SKM-1 treated with dmso at 0.1 percent for 144 hours (cell line): ENCODE results near the gene BMP10.

ENCODE experiments used
- DNase-seq: peaks from one replicate; lab custom pipeline; 2025; ENCODE audit not compliant: unreplicated experiment; lab: John Stamatoyannopoulos, UW

The BMP10 gene, protein sequence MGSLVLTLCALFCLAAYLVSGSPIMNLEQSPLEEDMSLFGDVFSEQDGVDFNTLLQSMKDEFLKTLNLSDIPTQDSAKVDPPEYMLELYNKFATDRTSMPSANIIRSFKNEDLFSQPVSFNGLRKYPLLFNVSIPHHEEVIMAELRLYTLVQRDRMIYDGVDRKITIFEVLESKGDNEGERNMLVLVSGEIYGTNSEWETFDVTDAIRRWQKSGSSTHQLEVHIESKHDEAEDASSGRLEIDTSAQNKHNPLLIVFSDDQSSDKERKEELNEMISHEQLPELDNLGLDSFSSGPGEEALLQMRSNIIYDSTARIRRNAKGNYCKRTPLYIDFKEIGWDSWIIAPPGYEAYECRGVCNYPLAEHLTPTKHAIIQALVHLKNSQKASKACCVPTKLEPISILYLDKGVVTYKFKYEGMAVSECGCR

DNA sequence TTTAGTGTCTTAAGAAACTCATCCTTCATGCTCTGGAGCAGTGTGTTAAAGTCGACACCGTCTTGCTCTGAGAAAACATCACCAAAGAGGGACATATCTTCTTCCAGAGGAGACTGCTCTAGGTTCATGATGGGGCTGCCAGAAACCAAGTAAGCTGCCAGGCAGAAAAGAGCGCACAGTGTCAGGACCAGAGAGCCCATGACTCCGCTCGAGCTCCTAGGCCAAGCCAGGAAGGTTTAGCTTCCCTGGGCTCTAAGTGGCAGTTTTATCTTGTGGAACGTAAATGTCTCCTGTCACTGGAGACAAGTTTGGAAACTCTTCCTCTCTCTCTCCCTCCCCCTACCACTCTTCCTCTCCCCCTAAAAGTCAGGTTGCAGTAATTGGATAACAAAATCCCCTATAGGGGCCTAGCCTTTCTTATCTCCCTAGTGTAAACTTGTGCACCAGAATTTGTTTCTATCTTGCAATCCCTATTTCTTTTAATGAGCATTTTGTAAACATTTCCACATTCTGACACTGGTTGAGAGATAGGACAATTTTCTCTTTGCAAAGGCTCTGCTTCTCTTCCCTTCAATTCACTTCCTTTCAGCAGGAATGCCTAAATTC lies at the start of gene BMP10:
TSS of gene BMP10 (minus strand) at position 239 of the 606 bp plus-strand sequence. CDS start at position 200, 39 bp downstream.
- no peak for DNase-seq

DNA sequence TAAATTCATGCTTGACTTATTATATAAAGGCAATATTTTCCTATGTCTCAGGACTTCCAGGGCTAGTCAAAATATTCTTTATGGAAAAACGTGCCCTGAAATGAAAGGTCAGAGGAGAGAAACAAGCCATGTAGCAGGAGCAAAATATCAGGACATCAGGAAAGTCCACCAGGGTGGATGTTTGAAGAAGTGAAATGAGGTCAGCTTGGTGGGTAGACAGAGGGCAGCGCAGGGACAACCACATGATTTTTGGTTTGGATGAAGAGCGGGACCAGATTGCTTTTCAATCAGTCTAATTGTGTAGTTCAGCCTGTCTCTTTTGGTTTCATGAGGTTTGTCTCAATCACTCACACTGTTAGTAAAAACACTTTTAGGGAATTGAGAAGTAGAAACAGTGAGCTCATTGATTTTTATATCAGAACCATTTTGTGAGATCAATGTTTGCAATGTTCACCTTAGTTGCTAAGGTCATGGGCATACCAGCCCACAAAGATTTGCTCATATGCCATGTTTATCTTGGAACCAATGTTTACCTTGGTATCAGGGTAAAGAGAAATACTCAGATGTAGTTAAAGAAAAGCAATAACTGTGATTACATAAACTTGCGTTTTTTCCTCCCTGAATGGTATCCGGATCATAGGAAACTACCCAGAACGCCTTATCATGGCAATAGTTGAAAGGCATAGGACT lies 49.4 kb upstream of the BMP10 start:
- DNase-seq: no peak

DNA sequence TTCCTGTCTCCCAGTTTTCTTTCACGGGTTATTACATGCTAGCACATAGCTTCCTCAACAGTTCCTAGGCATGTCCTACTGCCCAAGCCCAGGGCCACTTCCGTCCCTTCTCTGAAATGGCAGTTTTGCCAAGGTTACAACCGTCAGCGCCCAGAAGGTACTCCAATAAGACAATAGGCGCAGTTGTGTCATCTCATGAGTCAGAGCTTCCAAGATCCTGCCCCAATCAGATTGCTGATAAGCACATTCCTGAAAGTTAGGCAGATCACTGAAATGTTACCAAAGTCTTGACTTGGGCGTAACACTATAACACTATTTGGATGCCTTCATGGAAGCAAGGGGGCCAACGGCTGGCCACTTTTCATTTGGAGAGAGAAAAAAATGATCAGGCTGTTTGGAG lies 47.3 kb upstream of the BMP10 start:
- DNase-seq: no peak

DNA sequence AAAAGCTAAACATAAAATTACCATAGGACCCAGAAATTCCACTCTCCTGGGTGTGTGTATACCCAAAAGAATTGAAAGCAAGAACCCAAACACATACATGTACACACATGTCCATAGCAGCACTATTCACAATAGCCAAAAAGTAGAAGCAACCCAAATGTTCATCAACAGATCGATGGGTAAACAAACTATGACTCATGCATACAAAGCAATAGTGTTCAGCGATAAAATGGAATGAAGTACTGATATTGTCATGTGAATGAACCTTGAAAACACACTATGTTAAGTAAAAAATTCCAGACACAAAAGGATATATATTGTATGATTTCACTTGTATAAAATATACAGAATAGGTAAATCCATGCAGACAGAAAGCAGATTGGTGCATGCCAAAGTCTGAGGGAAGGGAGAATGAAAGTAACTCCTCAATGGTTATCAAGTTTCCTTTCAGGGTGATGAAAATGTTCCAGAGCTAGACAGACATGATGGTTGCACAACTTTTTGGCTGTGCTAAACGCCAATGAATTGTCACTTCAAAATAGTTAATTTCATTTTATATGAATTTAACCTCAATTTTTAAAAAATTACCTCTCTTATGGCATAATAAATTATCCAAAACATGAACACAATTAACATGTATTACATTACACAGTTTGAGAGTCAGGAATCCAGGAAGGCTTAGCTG lies 46.0 kb upstream of the BMP10 start:
- DNase-seq: no peak

DNA sequence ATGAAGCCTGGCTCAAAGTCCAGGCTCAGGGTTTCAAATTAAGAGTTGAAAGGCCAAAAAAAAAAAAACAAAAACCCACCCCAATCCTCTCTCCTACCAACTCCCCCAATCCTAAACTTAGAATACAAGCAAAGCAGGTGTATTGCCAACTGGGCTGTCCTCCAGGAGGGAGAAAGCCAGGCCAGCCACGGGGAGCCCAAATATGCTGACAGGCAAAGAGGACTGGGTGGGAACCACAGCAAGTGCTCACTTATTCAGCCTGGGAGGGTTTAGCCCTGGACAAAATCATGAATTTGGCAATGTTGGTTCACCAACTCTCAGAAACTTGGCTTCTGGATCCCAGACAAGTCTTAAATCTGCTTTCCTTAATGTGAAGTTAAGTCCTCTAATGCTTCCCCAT lies 45.0 kb upstream of the BMP10 start:
- no peak for DNase-seq

DNA sequence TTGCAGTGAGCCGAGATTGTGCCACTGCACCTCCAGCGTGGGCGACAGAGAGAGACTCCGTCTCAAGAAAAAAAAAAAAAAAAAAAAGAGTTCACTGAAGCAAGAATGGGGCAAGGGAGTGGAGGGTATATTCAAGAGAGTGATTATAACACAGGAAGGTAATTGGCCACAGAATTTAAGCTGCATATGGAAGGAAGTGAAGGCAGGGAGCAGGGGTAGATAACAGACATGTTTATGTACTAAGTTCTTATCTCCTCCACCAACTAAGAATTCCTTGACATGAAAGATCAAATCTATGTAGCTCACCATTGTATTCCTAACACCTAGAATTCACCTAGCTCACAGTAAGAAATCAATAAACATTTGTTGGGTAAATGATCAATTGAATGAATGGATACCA lies 44.2 kb upstream of the BMP10 start:
- no peak for DNase-seq

DNA sequence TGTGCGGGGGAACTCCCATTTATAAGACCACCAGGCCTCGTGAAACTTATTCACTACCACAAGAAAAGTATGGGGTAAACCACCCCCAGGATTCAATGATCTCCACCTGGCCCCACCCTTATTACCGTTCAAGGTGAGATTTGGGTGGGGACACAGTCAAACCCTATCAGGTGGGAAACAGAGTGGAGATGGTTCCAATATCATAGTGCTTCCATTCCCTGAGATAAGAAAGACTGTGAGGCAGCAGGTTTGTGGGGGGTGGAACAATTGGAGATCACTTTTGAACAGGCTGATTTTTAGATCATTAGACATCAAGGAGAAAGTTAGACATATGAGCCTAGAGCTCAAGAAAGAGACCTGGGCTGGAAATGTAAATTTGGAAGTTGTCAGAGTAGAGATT lies 42.2 kb upstream of the BMP10 start:
- DNase-seq: no peak

DNA sequence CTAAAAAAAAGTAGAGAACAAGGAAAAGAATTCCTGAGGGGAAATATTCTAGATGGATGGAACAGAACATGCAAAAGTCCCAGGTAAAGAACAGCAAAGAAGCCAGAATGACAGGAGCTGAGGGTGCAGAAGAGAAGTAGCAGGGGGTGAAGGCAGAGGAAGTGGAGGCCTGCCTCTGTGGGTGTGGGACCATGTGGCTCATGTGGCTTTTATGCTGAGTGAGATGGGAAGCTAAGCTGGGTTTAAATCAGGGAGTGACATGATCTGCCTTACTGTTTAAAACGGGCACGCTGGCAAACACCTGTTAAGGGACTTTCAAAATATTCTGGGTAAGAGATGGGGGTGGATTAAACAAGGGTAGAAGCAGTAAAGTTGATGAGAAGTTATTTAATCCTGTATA lies 41.5 kb upstream of the BMP10 start:
- peak; percentile 7 for DNase-seq

DNA sequence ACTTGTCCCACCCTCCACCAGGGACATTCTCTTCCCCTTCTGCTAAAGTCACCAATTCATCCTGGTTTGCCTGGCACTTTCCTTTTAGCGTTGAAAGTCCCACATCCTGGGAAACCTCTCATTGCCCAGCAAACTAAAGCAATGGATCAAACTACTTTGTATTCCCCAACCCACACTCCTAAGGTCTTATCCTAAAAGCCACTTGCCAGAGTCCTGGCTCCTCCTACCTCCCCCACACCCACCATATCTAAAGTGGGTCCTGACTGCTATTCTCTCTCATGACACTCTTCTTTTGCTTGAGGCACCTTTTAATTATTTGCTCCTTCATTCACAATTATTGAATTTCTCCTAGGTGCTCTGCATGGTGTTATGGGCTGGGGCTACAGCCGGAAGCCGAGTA lies 40.9 kb upstream of the BMP10 start:
- no peak for DNase-seq

DNA sequence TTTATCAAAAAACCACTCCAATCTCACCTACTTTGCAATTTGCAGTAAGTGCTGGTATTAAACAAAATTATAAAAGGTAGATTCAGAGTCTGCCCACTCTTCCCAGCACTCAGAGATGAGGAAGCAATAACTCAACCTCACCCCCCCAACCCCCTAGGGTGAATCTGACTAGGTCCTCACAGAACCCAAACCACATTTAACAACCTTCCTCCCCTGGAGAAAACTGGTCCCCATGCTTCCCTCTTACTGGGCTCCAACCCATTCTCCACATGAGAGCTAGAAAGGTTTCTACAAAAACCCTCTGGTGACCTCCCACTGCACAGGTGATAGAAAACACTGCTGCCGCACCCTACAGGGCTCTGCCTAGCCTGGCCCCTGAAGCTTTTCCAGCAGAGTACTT lies 40.5 kb upstream of the BMP10 start:
- no peak for DNase-seq

DNA sequence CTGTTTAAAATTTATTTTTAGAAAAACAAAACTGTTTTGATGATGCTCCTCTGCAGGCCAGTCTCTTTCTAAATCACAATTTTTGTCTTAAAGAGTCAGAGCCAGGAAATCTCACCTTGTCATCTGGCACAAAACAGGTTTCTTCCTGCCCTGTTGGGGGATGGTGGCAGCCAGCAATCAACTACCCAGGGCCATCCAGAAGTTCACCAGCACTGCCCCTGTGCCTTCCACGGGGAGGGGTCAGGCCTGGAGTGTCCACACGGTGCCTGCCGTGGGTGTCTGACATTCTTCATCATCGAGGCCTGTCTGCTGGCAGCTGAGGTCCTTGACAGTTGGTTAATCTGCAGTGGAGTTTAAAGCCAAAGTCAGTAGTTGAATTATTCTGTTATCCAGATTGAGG lies 40.0 kb upstream of the BMP10 start:
- DNase-seq: no peak

DNA sequence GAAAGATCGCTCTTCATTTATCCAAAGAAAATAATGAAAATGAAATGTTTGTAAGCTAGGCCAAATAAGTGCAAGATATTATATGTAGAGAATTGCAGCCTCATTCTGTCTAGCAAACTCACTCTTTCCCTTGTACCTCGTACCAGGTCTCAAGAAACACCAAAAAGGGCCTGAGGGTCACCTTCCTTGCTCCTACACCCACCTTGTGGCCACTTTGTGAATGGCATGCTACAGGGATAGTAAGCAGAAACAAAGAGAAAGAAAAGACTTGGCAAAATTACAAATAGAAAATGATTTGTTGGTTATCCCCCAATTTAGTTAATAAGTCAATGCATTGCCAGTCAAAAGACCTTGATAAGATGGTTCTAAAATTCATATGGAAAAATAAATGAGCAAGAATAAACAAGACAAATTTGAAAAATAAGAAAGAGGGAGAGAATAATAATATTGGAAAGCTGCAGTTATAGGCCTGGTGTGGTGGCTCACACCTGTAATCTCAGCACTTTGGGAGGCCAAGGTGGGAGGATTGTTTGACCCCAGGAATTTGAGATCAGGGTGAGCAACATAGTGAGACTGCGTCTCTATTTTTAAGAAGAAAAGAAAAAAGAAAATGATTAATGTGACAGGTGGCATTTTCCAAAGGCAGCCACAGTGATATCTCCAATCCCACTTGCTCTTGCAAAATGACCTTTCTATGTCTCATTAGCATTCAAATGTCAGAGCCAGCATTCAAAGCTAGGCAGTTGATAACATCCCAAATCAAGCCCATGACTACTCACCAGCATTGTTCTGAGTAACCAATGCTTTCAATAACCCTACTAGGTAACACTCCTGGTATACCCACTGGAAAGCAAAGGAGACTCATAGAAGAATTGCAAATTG lies 38.8 kb upstream of the BMP10 start:
- peak; percentile 60 for DNase-seq

DNA sequence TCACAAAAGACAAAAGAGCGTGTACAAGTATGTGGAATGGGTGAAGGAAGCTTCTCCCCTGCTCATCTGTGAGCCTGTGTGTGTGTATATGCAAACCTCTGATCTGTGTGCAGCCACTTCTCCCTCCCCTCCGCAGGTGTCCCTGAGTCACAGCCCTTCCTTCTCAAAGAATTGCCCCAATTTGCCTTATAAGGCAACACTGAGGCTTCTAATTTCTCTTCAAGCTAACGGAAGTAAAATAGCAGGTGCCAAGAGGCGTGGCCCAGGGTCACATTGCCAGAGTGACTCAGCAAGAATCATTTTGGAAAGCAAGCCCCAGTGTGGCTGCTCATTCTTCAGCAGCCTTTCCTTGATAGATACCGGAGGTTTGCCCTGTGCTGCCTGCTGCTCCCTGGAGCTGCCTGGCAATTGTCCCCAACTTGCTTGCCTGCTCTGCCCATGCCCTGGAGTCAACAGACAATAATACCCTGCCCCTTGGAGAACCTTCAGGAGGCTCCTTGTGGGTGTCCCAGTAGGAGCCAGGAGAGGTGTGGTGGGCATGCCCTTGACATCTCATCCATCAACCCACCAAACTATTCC lies 37.3 kb upstream of the BMP10 start:
- DNase-seq: peak; percentile 62

DNA sequence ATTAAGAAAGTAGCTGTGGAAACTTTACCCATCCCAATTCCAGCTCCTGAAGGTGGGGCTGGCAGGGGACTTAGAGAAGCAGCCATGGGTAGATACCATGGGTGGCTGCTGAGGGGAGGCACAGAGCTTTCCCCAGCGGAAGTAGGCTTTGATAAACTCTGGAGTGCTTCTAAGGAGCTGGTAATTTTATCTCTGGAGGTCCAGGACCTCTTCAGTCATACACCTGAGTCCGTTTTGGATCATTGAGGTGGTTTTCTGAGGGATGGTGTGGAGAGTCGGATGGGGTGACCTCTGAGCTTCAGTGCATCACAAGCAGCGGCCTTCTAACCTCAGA lies 36.7 kb upstream of the BMP10 start:
- DNase-seq: no peak

DNA sequence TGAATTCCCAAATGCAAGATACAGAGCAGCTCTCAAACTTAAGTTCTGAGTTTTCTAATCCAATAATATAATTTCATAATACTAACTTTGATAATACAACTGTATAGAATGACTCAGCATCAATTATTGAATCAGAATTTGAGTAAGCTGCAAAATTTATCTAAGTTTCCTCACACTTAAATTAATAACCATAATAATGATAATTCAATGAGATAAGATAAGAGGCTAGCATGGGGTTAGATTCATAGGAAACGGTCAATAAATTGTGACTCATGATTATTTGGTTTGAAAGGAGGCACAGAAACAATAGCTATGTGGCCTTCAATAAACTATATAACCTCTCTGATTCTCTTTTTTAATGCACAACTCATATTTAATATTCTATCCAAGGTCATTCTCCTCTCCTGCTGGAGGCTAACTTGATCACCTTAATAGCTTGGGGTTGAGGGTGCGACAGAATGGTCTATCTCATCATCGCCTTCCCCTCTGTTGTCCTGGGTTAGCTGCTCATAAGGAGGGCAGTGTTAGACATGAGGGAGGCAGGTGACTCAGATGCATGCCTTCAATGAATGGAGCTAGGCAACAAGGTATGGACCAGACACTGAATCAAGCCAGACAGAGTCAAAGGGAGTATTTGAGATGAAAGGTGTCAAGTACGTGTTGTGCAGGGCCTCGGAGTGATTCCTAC lies 36.2 kb upstream of the BMP10 start:
- no peak for DNase-seq

DNA sequence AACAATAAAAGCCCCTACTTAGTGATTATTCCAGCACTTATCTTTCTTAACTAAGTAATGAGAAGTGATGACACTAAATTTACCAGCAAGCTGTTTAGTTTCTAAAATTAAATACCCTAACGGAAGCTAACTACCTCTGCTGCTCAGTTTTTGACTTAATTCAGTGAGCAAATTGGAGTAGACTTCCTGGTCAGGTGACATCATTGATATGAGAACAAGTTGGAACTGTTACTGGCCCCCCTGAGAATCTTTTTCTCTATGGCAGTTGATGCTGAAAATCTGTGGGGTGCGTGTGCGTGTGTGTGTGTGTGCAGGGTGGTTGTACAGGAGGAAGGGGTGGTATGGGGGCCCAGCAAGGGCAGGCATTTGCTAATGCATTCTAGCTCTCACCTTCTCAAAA lies 35.5 kb upstream of the BMP10 start:
- DNase-seq: no peak

DNA sequence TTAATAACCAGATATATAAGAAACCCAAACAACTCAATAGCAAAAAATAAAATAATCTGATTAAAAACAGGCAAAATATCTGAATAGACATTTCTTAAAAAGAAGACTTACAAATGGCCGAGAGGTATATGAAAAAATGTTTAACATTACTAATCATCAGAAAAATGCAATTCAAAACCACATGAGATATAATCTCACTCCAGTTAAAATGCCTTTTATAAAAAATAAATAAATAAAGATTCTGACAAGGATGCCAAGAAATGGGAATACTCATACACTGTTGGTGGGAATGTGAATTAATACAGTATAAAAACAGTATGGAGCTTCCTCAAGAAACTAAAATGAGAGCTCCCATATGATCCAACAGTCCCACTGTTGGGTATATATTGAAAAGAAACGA lies 33.9 kb upstream of the BMP10 start:
- DNase-seq: no peak

DNA sequence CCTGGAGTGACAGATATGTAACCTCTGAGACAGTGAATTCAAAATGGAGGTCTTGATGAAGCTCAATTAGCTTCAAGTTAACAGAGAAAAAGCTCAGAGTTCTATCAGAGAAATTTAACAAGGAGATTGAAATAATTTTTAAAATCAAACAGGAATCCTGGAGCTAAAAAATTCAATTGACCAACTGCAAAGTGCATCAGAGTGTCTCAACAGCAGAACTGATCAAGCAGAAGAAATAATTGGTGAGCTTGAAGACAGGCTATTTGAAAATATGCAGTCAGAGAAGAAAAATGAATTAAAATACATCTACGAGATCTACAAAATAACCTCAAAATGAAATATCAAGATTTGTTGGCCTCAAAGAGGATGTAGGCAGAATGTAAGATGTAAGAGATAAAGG lies 30.4 kb upstream of the BMP10 start:
- no peak for DNase-seq

DNA sequence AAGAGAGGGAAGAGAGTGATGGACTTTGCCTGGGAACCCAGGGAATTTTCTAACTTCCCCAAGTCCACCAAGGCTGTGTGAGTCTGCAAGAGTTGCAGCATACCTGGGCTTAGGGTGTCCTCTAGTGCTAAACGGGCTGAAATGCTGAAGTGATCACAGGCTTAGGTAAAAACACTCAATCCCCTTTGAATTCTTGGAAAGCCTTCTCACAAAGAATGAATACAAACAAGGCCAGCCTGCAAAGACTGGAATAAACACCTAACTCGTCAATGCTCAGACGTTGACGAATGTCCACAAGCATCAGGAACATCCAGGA lies 30.0 kb upstream of the BMP10 start:
- DNase-seq: peak; percentile 34
